IMR-90 (cell line): ENCODE data around the gene PPP1R14D. TPM values are rescaled to one million over a fixed set of nuclear protein-coding genes. Genes with fewer than 3 reads are reported as not detected.
"Not testable (repeated sequence)": the region's sequence is repeated elsewhere in the genome, so short reads cannot be mapped to it uniquely, and the experiment has no call there.

Source experiments
- ATAC-seq: fragments of 200-7000 bp; cut with Tn5 transposase; 2 replicates; pipeline ENCODE4 v1.9.1; 2020; ENCODE audit warnings: low read depth, mild to moderate bottlenecking, moderate library complexity
- BruUV-seq: library from RNA; stranded (reverse); fragments of 400-500 nt; replicated peaks from 2 replicates; lab custom pipeline; 2021; lab: Mats Ljungman, UMichigan
- CTCF ChIA-PET: fragments of 300-600 bp; formaldehyde crosslinking; extraction: SDS; loops from one replicate; lab custom pipeline; 2021; ENCODE audit warnings: antibody characterized with exemption; lab: Yijun Ruan, JAX
- POLR2A ChIA-PET: fragments of 300-600 bp; sonication (Branson Sonifier 250); formaldehyde crosslinking; loops from one replicate; lab custom pipeline; 2022; ENCODE audit warnings: antibody characterized with exemption; ENCODE audit not compliant: unreplicated experiment; lab: Charles Lee
- DNase-seq: peaks from one replicate; pipeline ENCODE4 v3.0.0; 2013
- H2AFZ ChIP-seq: replicated peaks from 2 replicates; pipeline ENCODE3; 2013; ENCODE audit warnings: low read length, mild to moderate bottlenecking; ENCODE audit not compliant: poor library complexity
- H2AK5ac ChIP-seq: 2 replicates; pipeline ENCODE4 v1.6.1; 2013; ENCODE audit warnings: low read depth, low read length, inconsistent platforms
- H2AK9ac ChIP-seq: replicated peaks from 2 replicates; pipeline ENCODE3; 2013; ENCODE audit warnings: mild to moderate bottlenecking, low read depth, low read length, moderate library complexity; ENCODE audit not compliant: poor library complexity
- H2BK120ac ChIP-seq: 2 replicates; pipeline ENCODE4 v1.6.1; 2013; ENCODE audit warnings: low read depth, low read length, inconsistent platforms
- H2BK15ac ChIP-seq: 3 replicates; pipeline ENCODE4 v1.6.1; 2013; ENCODE audit warnings: low read depth, low read length, inconsistent platforms
- H2BK20ac ChIP-seq: 2 replicates; pipeline ENCODE4 v1.6.1; 2013; ENCODE audit warnings: low read depth, mild to moderate bottlenecking, inconsistent platforms, low read length, moderate library complexity
- H2BK5ac ChIP-seq: 2 replicates; pipeline ENCODE4 v1.6.1; 2013; ENCODE audit warnings: mild to moderate bottlenecking, low read depth, low read length, inconsistent platforms; ENCODE audit not compliant: poor library complexity, severe bottlenecking
- H3K14ac ChIP-seq: replicated peaks from 2 replicates; pipeline ENCODE4 v1.6.1; 2013; ENCODE audit warnings: low read depth, low read length, inconsistent platforms
- H3K18ac ChIP-seq: 2 replicates; pipeline ENCODE4 v1.6.1; 2013; ENCODE audit warnings: low read depth, low read length, control low read depth
- H3K23ac ChIP-seq: 2 replicates; pipeline ENCODE4 v1.6.1; 2013; ENCODE audit warnings: low read depth, low read length, inconsistent platforms
- H3K27ac ChIP-seq: 2 replicates; pipeline ENCODE4 v1.5.1; 2013; ENCODE audit warnings: mild to moderate bottlenecking, control low read depth, low read length; ENCODE audit not compliant: insufficient read depth
- H3K27me3 ChIP-seq: 2 replicates; pipeline ENCODE4 v1.6.1; 2013; ENCODE audit warnings: low read length; ENCODE audit not compliant: control insufficient read depth, insufficient read depth
- H3K36me3 ChIP-seq: 2 replicates; pipeline ENCODE4 v1.6.1; 2013; ENCODE audit warnings: low read length, mixed read lengths; ENCODE audit not compliant: control insufficient read depth, insufficient read depth
- H3K4ac ChIP-seq: 2 replicates; pipeline ENCODE4 v1.6.1; 2013; ENCODE audit warnings: low read depth, low read length, inconsistent platforms
- H3K4me1 ChIP-seq: 2 replicates; pipeline ENCODE4 v1.6.1; 2013; ENCODE audit warnings: low read length, mixed read lengths; ENCODE audit not compliant: control insufficient read depth, insufficient read depth
- H3K4me2 ChIP-seq: 2 replicates; pipeline ENCODE4 v1.6.1; 2013; ENCODE audit warnings: low read depth, mild to moderate bottlenecking, control low read depth, low read length, moderate library complexity
- H3K4me3 ChIP-seq: 2 replicates; pipeline ENCODE4 v1.5.1; 2013; ENCODE audit warnings: low read depth, mild to moderate bottlenecking, control low read depth, low read length, moderate library complexity; ENCODE audit not compliant: insufficient read depth
- H3K56ac ChIP-seq: 2 replicates; pipeline ENCODE4 v1.6.1; 2013; ENCODE audit warnings: low read length, inconsistent platforms; ENCODE audit not compliant: insufficient read depth; ENCODE audit errors: extremely low read depth
- H3K79me1 ChIP-seq, 2 experiments: 2 replicates each; pipeline ENCODE4 v1.6.1; 2013; ENCODE audit warnings: low read length in 2 of 2, inconsistent platforms in 1 of 2, low read depth in 1 of 2
- H3K9ac ChIP-seq: 2 replicates; pipeline ENCODE4 v1.6.1; 2013; ENCODE audit warnings: low read depth, low read length, control low read depth
- H3K9me1 ChIP-seq: 2 replicates; pipeline ENCODE4 v1.6.1; 2013; ENCODE audit warnings: low read length, inconsistent platforms; ENCODE audit not compliant: insufficient read depth
- H3K9me3 ChIP-seq: 2 replicates; pipeline ENCODE4 v1.6.1; 2013; ENCODE audit warnings: low read length; ENCODE audit not compliant: control insufficient read depth, insufficient read depth
- H4K20me1 ChIP-seq: 2 replicates; pipeline ENCODE4 v1.6.1; 2013; ENCODE audit warnings: low read length, inconsistent platforms; ENCODE audit not compliant: insufficient read depth
- H4K5ac ChIP-seq: 2 replicates; pipeline ENCODE4 v1.6.1; 2013; ENCODE audit warnings: mild to moderate bottlenecking, low read depth, low read length, control low read depth
- H4K8ac ChIP-seq, 2 experiments: 2 replicates each; pipeline ENCODE4 v1.6.1; 2013; ENCODE audit warnings: low read depth in 2 of 2, low read length in 2 of 2, control low read depth in 1 of 2, inconsistent platforms in 1 of 2
- H4K91ac ChIP-seq: 2 replicates; pipeline ENCODE4 v1.6.1; 2013; ENCODE audit warnings: low read depth, low read length, inconsistent platforms; ENCODE audit not compliant: insufficient read depth
- WGBS, 2 experiments: methylation state at CpG; one replicate each; pipeline versions ENCODE4 v1.1.5 to v1.1.7; 2013; ENCODE audit warnings: missing lambda C conversion rate in 2 of 2; ENCODE audit not compliant: insufficient read length in 1 of 2; ENCODE audit errors: extremely low coverage in 2 of 2; 5-methylcytosine and 5-hydroxymethylcytosine counted together
- dilution Hi-C: fragments of 300-500 bp; cut with HindIII; formaldehyde crosslinking; loops from one replicate; pipeline ENCODE4 v1.14.3; 2018; ENCODE audit warnings: low sequenced_read_pairs; ENCODE audit not compliant: unreplicated experiment
- in situ Hi-C: fragments of 300-500 bp; cut with MboI; formaldehyde crosslinking; loops from 3 replicates; pipeline ENCODE4 v1.14.3; 2019; ENCODE audit warnings: low sequenced_read_pairs, inconsistent platforms, mixed read lengths
- intact Hi-C: fragments of 100-400 bp; cut with micrococcal nuclease; formaldehyde crosslinking; loops from 2 replicates; pipeline ENCODE4 v1.10.0; 2022
- polyA plus RNA-seq, 3 experiments: library from polyadenylated mRNA; depleted of rRNA; stranded (reverse); fragments of >200 nt; gene quantifications; 2 replicates each; pipeline ENCODE4 v1.2.3, GENCODE V29; 2012; ENCODE audit warnings: low replicate concordance in 1 of 3
- total RNA-seq: library from RNA; depleted of rRNA; stranded (reverse); fragments of >200 nt; gene quantifications from 2 replicates; pipeline ENCODE4 v1.2.3, GENCODE V29; 2012

The PPP1R14D gene
- total and polyA plus RNA-seq, 2 of the 4 experiments (the other 2 are of a cell fraction) = not detected

GRCh38 chr15:40861147-40861546, 32.6 kb upstream of the PPP1R14D start:
- ATAC-seq, H2BK5ac ChIP-seq, H3K4ac ChIP-seq, in situ Hi-C loops, H3K4me1 ChIP-seq, intact Hi-C loops, H3K4me3 ChIP-seq, H2AFZ ChIP-seq, H3K56ac ChIP-seq, H3K4me2 ChIP-seq, H2BK20ac ChIP-seq, H3K18ac ChIP-seq, dilution Hi-C loops, H3K27ac ChIP-seq, H2BK15ac ChIP-seq, H3K14ac ChIP-seq, H3K9ac ChIP-seq, H2AK5ac ChIP-seq, DNase-seq, POLR2A ChIA-PET, H4K20me1 ChIP-seq, H4K5ac ChIP-seq, BruUV-seq, H4K8ac ChIP-seq, H3K79me1 ChIP-seq, H3K23ac ChIP-seq, H2AK9ac ChIP-seq, H3K9me3 ChIP-seq, H3K36me3 ChIP-seq, H2BK120ac ChIP-seq, H3K9me1 ChIP-seq, H4K91ac ChIP-seq: not testable (repeated sequence)
- H3K27me3 ChIP-seq = peaks cover 11% of the 10 kb centered on the region
- 80% methylated on average over 2 of the region's 4 CpGs; no CpG with 5 or more reads in 1 of the 2 experiments for WGBS, 2 experiments
- CTCF ChIA-PET = interaction anchor here (0.6 to 5.0 kb wide), 3 partner anchors 23 to 33 kb away, joined by 3 to 35 read pairs (median 6); partner anchors contain the start of gene VPS18
